ENCODE results near the gene TRAPPC5. TPM values are rescaled to one million over a fixed set of nuclear protein-coding genes. Genes with fewer than 3 reads are reported as not detected.

The TRAPPC5 gene
- total RNA-seq, 1 donor from 2014 or later, result 116 TPM

- ATAC-seq (ENCODE audit: poor library complexity), result no peak
- intact Hi-C loops (cut with DNase I), result no loop called here
- no peak for DNase-seq
Observed at GRCh38 chr19:7689165-7689564, 8.5 kb downstream of the TRAPPC5 start.

GRCh38 chr19:7690779-7691258 is 10.2 kb downstream of the TRAPPC5 start:
- no peak for DNase-seq
- no peak for ATAC-seq (ENCODE audit: poor library complexity)
- intact Hi-C loops (cut with DNase I), result no loop called here

- no peak for ATAC-seq (ENCODE audit: poor library complexity)
- DNase-seq, result no peak
- intact Hi-C loops (cut with DNase I), result no loop called here
Observed at GRCh38 chr19:7691497-7691896, 10.9 kb downstream of the TRAPPC5 start.

GRCh38 chr19:7692417-7693088 is 11.9 kb downstream of the TRAPPC5 start:
- ATAC-seq (ENCODE audit: poor library complexity) (no peak), DNase-seq (no peak)
- intact Hi-C loops (cut with DNase I), result no loop called here

GRCh38 chr19:7694499-7694898 is 13.9 kb downstream of the TRAPPC5 start:
- DNase-seq, result no peak
- intact Hi-C loops (cut with DNase I), result no loop called here
- ATAC-seq (ENCODE audit: poor library complexity), result no peak

- no peak for ATAC-seq (ENCODE audit: poor library complexity)
- intact Hi-C loops (cut with DNase I), result no loop called here
- no peak for DNase-seq
Observed at GRCh38 chr19:7697721-7698287, 17.2 kb downstream of the TRAPPC5 start.

- ATAC-seq (ENCODE audit: poor library complexity) (no peak), DNase-seq (no peak)
- intact Hi-C loops (cut with DNase I), result no loop called here
Observed at GRCh38 chr19:7698583-7698982, 17.9 kb downstream of the TRAPPC5 start.

GRCh38 chr19:7699003-7699402 is 18.4 kb downstream of the TRAPPC5 start:
- ATAC-seq (ENCODE audit: poor library complexity) (no peak), DNase-seq (no peak)
- intact Hi-C loops (cut with DNase I), result no loop called here

GRCh38 chr19:7699417-7700401 is 19.1 kb downstream of the TRAPPC5 start:
- no peak for ATAC-seq (ENCODE audit: poor library complexity)
- no peak for DNase-seq
- intact Hi-C loops (cut with DNase I), result no loop called here

- DNase-seq (no peak), ATAC-seq (ENCODE audit: poor library complexity) (no peak)
- intact Hi-C loops (cut with DNase I), result no loop called here
Observed at GRCh38 chr19:7701049-7701653, 20.5 kb downstream of the TRAPPC5 start.

- intact Hi-C loops (cut with DNase I), result no loop called here
- ATAC-seq (ENCODE audit: poor library complexity) (no peak), DNase-seq (no peak)
Observed at GRCh38 chr19:7701654-7702457, 21.2 kb downstream of the TRAPPC5 start, which contains the start of gene FCER2. TSS of gene FCER2 (minus strand) at chr19:7702131. CDS start at chr19:7699760, 2,371 bp downstream.

- DNase-seq (no peak), ATAC-seq (ENCODE audit: poor library complexity) (no peak)
- intact Hi-C loops (cut with DNase I), result no loop called here
Observed at GRCh38 chr19:7703332-7703731, 22.7 kb downstream of the TRAPPC5 start.

- no peak for DNase-seq
- no peak for ATAC-seq (ENCODE audit: poor library complexity)
- intact Hi-C loops (cut with DNase I), result no loop called here
Observed at GRCh38 chr19:7704280-7705060, 23.8 kb downstream of the TRAPPC5 start.

GRCh38 chr19:7705387-7706187 is 25.0 kb downstream of the TRAPPC5 start:
- ATAC-seq (ENCODE audit: poor library complexity) (peak; percentile 64), DNase-seq (peak; percentile 62)
- intact Hi-C loops (cut with DNase I), result no loop called here

GRCh38 chr19:7706188-7706954 is 25.7 kb downstream of the TRAPPC5 start:
- intact Hi-C loops (cut with DNase I), result no loop called here
- ATAC-seq (ENCODE audit: poor library complexity) (no peak), DNase-seq (no peak)

GRCh38 chr19:7706955-7707456 is 26.4 kb downstream of the TRAPPC5 start:
- ATAC-seq (ENCODE audit: poor library complexity) (peak; percentile 26), DNase-seq (no peak)
- intact Hi-C loops (cut with DNase I), result no loop called here

Measured in Right ventricle myocardium superior (tissue), 1 donor.